ENCODE measurements around the gene PRRC2B. TPM values are rescaled to one million over a fixed set of nuclear protein-coding genes. Genes with fewer than 3 reads are reported as not detected.

PRRC2B gene
- total and polyA plus RNA-seq, 10 donors, result 23.3 to 235 (median 180) TPM

DNA sequence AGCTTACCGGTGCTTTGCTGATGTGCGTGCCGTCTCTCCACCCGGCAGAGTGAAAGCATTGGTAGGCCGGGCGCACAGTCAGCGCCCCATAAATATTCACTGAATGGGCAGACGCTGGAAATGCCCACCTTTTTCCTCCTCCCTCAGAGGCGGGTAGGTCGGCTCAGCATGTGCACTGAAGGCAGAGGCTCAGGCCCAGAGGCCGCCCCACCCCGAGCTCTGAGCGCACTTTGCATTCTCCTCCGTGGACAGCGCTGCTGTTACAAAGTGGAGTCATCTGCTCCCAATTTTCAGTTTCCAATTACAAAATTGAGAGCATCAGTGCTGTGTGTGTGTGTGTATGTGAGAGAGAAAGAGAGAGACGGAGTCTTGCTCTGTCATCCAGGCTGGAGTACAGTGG lies 126.6 kb downstream of the PRRC2B start:
- peaks cover 0 to 15% (median 2%) of the 10 kb centered on the region in 6 donors for H3K4me1 ChIP-seq
- intact Hi-C loops (cut with DNase I; ENCODE audit: low total_unique reads), result no loop called here
- DNase-seq, result no peak
- TF ChIP-seq POLR2A (IDR thresholded peaks at IDR 0.05), result no peak
- no peak for TF ChIP-seq POLR2AphosphoS5 (IDR thresholded peaks at IDR 0.05)
- TF ChIP-seq CTCF (IDR thresholded peaks at IDR 0.05 in 8 of 11, conservative IDR thresholded peaks at IDR 0.05 in 3 of 11), result no peak
- no peak overlapping the region for H3K27ac ChIP-seq
- peaks cover 0 to 9% (median under 1%) of the 10 kb centered on the region in 8 donors for H3K9me3 ChIP-seq
- no peak overlapping the region for H3K4me3 ChIP-seq
- H3K36me3 ChIP-seq, result peaks cover 0 to 100% (median 79%) of the 10 kb centered on the region in 6 donors
- 79 to 90% (median 84%) methylated on average over 16 of the region's 16 CpGs for WGBS, 5 donors
- no peaks in the 10 kb centered on the region for H3K27me3 ChIP-seq (replicated peaks in 1 of 7)

- no peak overlapping the region for H3K27ac ChIP-seq
- DNase-seq, result no peak
- WGBS, 5 donors, result 93 to 97% (median 95%) methylated on average over 10 of the region's 10 CpGs
- peaks cover 0 to 6% (median 0%) of the 10 kb centered on the region in 8 donors for H3K9me3 ChIP-seq
- H3K36me3 ChIP-seq, result peaks cover 0 to 100% (median 86%) of the 10 kb centered on the region in 6 donors
- intact Hi-C loops (cut with DNase I; ENCODE audit: low total_unique reads), result no loop called here
- no peak overlapping the region for H3K4me3 ChIP-seq
- H3K4me1 ChIP-seq, result peaks cover 0 to 15% (median 2%) of the 10 kb centered on the region in 6 donors
- TF ChIP-seq CTCF (IDR thresholded peaks at IDR 0.05 in 8 of 11, conservative IDR thresholded peaks at IDR 0.05 in 3 of 11) (no peak), POLR2AphosphoS5 (IDR thresholded peaks at IDR 0.05) (no peak), POLR2A (IDR thresholded peaks at IDR 0.05) (no peak)
- H3K27me3 ChIP-seq (replicated peaks in 1 of 7), result no peaks in the 10 kb centered on the region
Measured at GRCh38 chr9:131521203-131521602, 127.3 kb downstream of the PRRC2B start.

GRCh38 chr9:131521822-131522221 lies 127.9 kb downstream of the PRRC2B start:
- WGBS, 5 donors, result 94 to 97% (median 96%) methylated on average over 13 of the region's 13 CpGs
- Histone ChIP-seq H3K4me1 (peaks cover 0 to 15% (median 2%) of the 10 kb centered on the region in 6 donors), H3K9me3 (no peaks in the 10 kb centered on the region), H3K36me3 (peaks cover 0 to 100% (median 86%) of the 10 kb centered on the region in 6 donors), H3K27ac (no peak overlapping the region), H3K4me3 (no peak overlapping the region), H3K27me3 (replicated peaks in 1 of 7) (no peaks in the 10 kb centered on the region)
- no peak for TF ChIP-seq CTCF (IDR thresholded peaks at IDR 0.05 in 8 of 11, conservative IDR thresholded peaks at IDR 0.05 in 3 of 11)
- TF ChIP-seq POLR2A (IDR thresholded peaks at IDR 0.05), result no peak
- TF ChIP-seq POLR2AphosphoS5 (IDR thresholded peaks at IDR 0.05), result peak in 1 of 3 donors; percentile 11
- DNase-seq, result no peak
- intact Hi-C loops (cut with DNase I; ENCODE audit: low total_unique reads), result no loop called here

- WGBS, 5 donors, result 89 to 94% (median 92%) methylated on average over 28 to 29 of the region's 29 CpGs
- Histone ChIP-seq H3K27me3 (replicated peaks in 1 of 7) (no peaks in the 10 kb centered on the region), H3K27ac (no peak overlapping the region), H3K36me3 (peaks cover 0 to 100% (median 91%) of the 10 kb centered on the region in 6 donors), H3K9me3 (no peaks in the 10 kb centered on the region), H3K4me3 (no peak overlapping the region), H3K4me1 (peaks cover 0 to 15% (median 2%) of the 10 kb centered on the region in 6 donors)
- no peak for DNase-seq
- intact Hi-C loops (cut with DNase I; ENCODE audit: low total_unique reads), result no loop called here
- TF ChIP-seq POLR2A (IDR thresholded peaks at IDR 0.05) (no peak), POLR2AphosphoS5 (IDR thresholded peaks at IDR 0.05) (peak in 1 of 3 donors; percentile 58)
Measured at GRCh38 chr9:131522257-131523085, 128.6 kb downstream of the PRRC2B start.

All from spleen (tissue), 11 donors.